ENCODE data around the gene RPS15.

Gene RPS15

DNA sequence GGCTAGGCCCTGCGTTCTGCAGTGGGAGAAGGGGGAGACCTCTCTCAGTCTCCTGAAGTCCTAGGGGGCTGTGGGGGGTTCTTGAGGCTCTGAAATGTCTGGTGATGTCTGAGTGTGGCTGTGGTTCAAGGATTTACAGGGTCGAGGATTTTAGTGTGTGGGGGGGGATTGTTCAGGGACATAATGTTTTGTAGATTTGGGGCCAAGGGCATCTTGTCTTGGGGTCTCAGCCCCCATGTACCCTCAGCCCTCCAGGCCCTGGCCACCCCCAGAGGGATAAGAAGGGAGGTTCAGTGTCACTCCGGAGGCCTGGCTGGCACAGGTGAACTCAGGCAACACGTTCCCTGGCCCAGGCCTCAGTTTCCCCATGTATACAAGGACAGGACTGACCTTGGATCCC is 9.3 kb downstream of the RPS15 start:
- in situ Hi-C loops (cut with MboI; ENCODE audit: low pct_unique_long_range_greater_than_20kb, low sequenced_read_pairs): no loop called here
- DNase-seq: no peak

DNA sequence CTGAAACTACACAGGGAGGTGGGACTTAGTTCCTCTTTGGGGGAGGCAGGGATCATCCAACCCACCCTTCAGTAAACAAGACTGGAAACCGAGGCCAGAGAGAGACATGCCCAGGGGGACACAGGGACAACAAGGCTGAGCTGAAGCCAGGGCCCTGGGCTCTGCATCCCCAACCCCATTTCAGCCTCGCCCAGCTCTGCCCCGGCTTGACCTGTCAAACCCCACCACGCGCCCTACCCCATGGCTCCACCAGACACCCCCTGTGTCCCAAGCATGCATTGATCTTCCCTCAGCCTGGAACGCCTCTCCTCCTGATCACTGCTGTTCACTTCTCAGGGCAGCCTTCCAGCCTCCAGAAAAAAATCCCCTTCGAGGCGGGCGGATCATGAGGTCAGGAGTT is 9.7 kb downstream of the RPS15 start:
- in situ Hi-C loops (cut with MboI; ENCODE audit: low pct_unique_long_range_greater_than_20kb, low sequenced_read_pairs): no loop called here
- no peak for DNase-seq

DNA sequence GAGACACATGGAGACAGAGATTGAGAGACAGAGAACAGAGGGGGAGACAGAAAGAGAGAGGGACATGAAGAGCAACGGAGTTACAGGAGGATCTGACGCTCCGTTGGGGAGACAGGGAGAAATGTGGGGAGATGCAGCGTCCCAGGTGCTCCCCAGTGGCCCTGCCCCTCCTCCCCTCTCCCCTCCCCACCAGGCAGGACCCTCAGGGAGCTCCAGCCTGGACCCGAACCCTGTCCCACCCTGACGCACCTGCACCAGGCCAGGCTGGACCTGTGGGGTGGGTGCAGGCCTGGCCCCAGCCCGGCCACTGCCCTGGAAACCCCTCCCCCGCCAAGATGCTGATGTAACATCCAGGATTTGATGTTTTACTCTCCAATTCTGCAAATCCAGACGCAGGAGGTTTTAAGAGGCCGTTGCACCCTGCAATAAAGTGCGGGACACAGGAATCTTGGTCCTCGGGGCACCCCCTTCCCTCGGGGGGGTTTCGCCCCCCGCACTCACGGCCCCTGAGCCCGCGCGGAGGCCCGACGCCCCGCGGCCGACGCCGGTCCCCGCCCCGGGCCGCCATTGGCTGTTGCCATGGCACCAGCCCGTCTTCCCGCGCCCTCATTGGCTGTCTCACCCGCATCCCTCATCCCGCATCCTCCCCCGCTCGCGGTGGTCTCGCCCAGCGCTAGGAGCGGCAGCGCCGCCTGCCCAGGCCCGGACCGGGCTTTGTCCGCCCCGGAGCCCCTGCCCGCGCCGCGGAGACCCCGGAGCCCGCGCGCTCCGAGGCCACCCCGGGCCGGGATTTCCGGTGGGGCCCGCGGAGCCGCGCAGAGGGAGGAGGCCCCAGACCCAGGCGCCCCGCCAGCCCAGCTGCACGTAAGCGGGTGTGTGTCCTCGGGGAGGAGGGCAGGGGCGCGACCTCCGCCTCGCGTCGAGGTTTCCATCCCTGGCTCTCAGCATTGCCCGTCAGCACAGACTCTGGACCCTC is 11.6 kb downstream of the RPS15 start, which contains the start of gene APC2:
TSS of gene APC2 (plus strand) at position 655 of the 976 bp plus-strand sequence. CDS start 2,881 bp downstream, outside the sequence.
- DNase-seq: peak; percentile 41
- in situ Hi-C loops (cut with MboI; ENCODE audit: low pct_unique_long_range_greater_than_20kb, low sequenced_read_pairs): no loop called here

DNA sequence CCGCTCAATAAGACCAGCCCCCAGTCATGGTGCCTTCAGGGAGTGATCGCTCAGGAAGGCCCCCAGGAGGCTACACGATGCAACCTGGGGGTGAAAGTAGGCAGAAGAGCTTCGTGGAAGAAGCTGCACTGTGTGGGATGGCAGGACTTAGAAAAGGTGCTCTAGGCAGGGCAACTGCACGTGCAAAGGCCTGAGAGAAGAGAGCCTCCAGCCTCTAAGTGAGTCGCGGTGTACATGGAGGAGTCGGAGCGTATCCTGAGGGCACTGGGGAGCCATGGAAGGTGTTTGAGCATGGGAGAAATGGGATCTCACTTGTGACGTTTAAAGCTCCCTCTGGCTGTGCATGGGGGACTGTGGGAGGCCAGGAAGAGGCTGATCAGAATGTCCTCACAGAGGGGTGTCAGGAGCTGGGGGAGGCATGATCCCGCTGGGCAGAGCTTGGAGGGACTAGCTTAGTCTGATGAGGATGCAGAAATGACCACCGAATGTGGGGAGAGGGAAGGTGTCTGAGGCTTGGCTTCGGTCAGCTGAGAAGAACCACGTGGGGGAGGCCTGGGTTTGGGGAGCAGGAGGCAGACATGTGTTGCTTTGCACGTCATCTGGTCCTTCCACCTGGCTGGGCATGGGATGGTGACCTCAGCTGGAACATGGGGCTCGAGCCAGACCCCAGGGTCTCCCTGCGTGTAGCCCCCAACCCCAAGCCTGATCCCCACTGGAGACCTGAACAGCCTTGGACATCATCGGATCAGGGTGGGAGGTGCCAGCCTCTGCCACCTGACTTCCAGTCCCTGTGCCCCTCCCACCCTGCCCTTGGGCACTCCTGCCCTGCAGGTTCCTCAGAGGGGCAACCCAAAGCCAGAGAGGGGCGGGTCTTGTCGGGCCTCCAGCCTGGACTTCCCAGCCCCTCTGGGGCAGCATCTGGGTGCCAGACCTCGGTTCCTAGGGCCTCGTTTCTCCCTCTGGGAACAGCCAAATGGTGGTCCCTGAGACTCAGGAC is 12.8 kb downstream of the RPS15 start:
- DNase-seq: no peak
- in situ Hi-C loops (cut with MboI; ENCODE audit: low pct_unique_long_range_greater_than_20kb, low sequenced_read_pairs): no loop called here

DNA sequence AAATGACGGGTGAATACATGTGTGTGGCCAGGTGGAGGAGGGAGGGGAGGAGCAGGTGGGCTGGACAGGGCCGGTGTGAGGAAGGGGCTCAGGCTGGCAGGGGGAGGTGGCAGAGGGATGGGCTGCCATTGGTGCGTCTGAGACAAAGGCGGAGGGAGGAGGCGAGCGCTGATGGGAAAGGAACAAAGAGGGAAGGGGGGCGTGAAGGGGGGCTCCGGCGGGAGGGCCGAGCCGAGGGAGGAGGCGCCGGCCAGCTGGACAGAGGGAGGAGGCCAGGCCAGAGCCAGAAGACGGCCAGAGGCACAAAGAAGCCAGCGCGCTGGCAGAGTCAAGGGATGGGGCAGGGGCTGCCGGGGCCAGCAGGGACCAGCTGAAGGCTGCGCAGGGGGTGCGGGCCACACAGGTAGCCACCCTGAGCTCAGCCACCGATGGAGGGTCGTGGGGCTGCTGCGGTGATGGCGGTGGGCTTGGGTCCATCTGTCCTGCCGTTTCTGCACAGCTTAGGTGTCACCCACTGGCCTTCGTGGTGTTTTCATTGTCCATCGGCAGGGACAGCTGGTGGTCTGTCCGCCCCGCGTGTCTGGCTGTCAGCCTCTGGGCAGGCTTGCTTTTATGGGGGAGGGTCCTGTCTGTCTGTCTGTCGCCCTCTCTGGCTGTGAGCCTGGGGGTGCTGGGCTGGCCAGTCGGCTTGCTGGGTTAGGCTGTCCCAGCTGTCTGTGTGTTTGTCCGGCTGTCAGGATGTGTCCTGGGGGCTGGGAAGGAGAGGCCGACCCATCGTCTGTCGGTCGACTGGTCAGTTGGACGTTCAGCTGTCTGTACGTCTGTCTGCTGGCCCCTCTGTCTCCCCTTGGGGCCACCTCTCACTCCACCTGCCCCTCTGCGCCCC is 14.0 kb downstream of the RPS15 start:
- in situ Hi-C loops (cut with MboI; ENCODE audit: low pct_unique_long_range_greater_than_20kb, low sequenced_read_pairs): no loop called here

DNA sequence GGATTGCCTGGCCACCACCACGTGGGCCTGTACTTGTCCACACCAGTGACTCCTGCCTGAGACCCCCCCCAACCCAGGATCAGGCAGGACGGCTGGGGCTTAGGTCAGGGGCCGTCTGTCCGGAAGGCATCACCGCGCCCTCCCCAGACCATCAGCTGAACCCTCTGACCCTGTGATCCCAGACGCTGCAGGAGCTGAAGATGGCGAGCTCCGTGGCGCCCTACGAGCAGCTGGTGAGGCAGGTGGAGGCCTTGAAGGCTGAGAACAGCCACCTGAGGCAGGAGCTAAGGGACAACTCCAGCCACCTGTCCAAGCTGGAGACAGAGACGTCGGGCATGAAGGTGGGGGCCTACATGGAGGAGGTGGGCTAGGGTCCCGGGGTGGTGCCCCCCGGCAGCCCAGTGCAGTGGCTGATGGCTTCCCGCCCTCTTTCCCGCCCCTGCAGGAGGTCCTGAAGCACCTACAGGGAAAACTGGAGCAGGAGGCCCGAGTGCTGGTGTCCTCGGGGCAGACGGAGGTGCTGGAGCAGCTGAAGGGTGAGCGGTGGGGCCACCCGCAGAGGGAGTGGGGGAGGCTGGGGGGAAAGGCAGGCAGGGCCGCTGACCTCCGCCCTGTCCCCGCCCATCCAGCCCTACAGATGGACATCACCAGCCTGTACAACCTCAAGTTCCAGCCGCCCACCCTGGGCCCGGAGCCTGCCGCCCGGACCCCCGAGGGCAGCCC is 14.8 kb downstream of the RPS15 start:
- no peak for DNase-seq
- in situ Hi-C loops (cut with MboI; ENCODE audit: low pct_unique_long_range_greater_than_20kb, low sequenced_read_pairs): no loop called here

More for the DNA sequence above, 14.0 kb downstream of the RPS15 start:
- no peak for DNase-seq

DNA sequence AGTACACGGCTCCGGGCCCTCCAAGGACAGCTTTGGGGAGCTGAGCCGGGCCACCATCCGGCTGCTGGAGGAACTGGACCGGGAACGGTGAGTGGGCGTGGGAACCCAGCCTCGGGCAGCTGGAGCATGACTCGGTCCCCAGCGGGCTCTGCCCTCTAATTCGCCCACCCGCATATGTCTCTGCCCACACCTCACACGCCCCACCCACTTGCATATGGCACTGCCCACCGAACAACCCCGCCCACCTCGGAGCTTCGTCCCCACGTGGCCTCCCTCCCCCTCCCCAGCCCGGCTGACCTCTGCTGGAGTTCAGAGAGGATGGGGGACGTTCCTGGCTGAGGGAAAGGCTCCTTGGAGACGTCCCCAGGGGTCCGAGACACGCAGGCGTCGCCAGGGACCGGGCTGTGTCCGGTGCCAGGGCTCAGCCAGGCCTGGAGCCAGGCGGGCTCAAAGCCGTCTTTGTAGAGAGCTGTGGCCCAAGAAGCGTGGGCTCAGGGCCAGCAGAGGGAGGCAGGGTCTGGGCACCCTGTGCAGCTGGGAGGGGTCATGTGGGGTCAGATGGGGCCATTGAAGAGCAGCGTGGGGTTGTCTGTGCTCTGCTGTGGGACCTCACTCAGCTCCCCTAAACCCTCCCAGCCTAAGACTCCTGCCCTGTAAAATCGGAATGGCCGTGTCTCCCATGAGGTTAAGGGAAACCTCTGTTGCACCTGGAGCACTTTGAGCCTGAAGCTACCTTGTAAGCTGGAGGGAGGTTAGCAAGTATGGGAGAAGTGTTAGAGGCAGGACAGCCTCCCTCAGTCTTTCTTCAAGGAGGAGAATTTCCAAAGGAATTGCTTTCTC is 15.5 kb downstream of the RPS15 start:
- in situ Hi-C loops (cut with MboI; ENCODE audit: low pct_unique_long_range_greater_than_20kb, low sequenced_read_pairs): no loop called here
- DNase-seq: peak; percentile 52

DNA sequence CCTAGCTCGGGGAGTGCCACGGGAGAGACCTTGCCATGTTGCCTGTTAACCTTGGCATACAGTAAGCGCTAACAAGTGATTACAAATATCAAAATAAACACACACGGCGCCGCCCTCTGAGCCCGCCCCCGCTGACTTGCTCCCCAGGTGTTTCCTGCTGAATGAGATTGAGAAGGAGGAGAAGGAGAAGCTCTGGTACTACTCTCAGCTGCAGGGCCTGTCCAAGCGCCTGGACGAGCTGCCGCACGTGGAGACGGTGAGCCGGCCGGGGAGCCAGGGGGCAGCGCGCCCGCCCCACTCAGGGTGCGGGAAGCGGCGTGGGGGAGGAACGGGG is 16.8 kb downstream of the RPS15 start:
- in situ Hi-C loops (cut with MboI; ENCODE audit: low pct_unique_long_range_greater_than_20kb, low sequenced_read_pairs): no loop called here
- peak; percentile 75 for DNase-seq

DNA sequence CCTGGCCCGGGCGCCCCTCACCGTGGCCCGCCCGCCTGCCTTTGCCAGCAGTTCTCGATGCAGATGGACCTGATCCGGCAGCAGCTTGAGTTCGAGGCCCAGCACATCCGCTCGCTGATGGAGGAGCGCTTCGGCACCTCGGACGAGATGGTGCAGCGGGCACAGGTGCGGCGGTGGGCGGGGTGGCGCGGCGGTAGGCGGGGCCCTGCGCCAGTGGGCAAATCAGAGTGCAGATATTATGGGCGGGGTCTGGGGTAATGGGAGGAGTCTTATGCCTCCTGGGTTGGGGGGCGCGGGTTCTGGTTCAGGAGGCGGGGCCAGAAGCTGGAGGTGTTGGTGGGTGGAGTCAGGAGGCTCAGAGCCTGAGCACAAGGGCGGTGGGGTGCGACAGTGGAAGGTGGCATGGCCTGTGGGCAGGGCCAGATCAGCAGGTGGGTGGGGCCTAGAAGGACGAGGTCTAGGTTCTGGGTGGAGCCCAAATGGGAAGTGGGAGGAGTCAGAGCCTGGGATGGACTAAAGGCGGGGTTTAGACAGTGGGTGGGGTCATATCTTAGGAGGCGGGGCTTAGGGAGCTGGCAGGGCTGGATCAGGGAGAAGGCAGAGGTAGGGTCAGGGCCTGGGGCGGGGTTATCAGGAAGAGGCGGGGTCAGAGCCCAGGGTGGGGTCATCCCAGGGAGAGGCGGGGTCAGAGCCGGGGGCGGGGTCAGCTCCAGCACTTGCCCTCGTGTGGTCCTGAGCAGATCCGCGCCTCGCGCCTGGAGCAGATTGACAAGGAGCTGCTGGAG is 17.3 kb downstream of the RPS15 start:
- DNase-seq: peak; percentile 95
- in situ Hi-C loops (cut with MboI; ENCODE audit: low pct_unique_long_range_greater_than_20kb, low sequenced_read_pairs): no loop called here

DNA sequence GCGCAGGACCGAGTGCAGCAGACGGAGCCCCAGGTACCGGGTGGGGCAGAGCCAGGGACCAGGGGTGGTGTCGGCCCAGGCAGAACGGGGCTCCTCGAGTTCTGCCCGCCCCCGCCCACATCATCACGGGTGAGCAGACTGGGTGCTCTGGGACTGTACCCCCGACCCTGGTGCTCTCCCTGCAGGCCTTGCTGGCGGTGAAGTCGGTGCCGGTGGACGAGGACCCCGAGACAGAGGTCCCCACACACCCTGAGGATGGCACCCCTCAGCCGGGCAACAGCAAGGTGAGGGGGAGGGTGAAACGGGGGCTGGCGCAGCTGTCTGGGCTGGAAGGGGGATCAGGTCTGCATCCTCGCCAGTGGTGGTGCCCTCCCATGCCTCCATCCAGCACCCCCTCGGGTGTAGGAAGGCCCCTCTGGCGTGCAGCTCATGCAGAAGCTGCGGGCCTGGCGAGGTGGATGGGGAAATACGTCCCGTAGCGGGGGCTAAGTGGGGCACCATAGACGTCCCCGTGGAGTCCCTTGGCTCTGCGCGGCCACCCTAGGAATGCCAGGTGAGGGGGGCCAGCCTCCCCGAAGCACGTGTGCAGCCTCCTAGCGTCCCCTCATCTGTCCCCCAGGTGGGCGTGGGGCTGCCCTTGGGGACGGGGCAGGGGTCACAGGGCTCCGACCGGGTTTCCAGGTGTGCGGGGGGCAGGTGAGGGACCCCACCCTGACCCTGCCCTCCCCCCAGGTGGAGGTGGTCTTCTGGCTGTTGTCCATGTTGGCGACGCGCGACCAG is 18.1 kb downstream of the RPS15 start:
- no peak for DNase-seq
- in situ Hi-C loops (cut with MboI; ENCODE audit: low pct_unique_long_range_greater_than_20kb, low sequenced_read_pairs): no loop called here

DNA sequence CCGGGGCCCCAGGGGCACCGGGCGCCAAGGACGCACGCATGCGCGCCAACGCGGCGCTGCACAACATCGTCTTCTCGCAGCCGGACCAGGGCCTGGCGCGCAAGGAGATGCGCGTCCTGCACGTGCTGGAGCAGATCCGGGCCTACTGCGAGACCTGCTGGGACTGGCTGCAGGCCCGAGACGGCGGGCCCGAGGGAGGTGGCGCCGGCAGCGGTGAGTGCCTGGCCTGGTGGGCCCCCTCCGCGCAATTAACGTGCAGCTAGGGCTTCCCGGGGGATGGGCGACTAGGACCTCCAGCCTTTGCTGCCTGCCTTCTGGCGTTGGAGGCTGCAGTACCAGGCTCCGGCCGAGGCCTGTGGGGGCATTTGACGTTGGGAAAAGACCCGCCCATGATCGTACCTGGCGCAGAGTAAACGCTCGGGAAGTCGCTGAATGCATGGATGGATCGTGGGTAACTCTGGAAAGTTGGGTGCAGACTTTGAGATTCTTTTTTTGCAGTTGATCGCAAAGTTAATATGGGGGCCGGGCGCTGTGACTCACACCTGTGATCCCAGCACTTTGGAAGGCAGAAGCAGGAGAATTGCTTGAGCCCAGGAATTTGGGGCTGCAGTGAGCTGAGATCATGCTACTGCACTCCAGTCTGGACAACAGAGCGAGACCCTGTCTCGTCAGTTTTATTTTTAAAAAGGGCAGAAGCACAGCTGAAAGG is 19.0 kb downstream of the RPS15 start:
- DNase-seq: no peak
- in situ Hi-C loops (cut with MboI; ENCODE audit: low pct_unique_long_range_greater_than_20kb, low sequenced_read_pairs): no loop called here

DNA sequence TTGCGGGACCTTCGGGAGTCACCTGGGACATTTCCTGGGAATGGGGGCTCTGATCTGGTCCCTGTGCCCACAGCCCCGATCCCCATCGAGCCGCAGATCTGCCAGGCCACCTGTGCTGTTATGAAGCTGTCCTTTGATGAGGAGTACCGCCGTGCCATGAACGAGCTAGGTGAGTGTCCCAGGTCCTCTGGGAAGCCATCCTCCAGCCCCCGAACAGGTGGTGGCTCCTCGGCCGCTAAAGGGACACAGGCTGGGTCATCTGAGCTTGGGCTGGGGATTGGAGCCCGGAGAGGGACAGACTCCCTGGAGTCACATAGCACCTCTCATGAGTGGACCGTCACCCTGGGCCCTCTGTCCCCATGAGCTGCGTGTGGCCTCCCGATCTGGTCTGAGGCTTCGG is 19.7 kb downstream of the RPS15 start:
- DNase-seq: no peak
- in situ Hi-C loops (cut with MboI; ENCODE audit: low pct_unique_long_range_greater_than_20kb, low sequenced_read_pairs): no loop called here

DNA sequence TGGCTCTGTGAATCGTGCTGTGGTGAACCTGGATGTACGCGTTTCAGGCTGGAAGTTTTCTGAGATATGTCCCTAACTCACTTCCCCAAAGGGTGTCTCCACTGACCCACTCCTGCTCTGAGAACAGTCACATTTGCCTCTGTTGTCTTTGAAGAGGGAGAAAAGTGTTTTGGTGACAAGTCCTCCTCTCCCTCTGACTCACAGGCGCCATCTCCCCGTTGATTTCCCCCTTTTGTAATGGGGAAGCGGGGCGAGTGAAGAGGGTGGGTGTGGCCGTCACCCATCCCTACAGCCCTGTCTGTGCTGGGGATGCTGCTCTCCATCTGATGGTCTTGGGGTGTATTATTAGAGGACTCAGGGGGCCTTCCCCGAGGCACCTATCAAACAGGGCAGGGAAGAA is 21.3 kb downstream of the RPS15 start:
- in situ Hi-C loops (cut with MboI; ENCODE audit: low pct_unique_long_range_greater_than_20kb, low sequenced_read_pairs): no loop called here
- no peak for DNase-seq

DNA sequence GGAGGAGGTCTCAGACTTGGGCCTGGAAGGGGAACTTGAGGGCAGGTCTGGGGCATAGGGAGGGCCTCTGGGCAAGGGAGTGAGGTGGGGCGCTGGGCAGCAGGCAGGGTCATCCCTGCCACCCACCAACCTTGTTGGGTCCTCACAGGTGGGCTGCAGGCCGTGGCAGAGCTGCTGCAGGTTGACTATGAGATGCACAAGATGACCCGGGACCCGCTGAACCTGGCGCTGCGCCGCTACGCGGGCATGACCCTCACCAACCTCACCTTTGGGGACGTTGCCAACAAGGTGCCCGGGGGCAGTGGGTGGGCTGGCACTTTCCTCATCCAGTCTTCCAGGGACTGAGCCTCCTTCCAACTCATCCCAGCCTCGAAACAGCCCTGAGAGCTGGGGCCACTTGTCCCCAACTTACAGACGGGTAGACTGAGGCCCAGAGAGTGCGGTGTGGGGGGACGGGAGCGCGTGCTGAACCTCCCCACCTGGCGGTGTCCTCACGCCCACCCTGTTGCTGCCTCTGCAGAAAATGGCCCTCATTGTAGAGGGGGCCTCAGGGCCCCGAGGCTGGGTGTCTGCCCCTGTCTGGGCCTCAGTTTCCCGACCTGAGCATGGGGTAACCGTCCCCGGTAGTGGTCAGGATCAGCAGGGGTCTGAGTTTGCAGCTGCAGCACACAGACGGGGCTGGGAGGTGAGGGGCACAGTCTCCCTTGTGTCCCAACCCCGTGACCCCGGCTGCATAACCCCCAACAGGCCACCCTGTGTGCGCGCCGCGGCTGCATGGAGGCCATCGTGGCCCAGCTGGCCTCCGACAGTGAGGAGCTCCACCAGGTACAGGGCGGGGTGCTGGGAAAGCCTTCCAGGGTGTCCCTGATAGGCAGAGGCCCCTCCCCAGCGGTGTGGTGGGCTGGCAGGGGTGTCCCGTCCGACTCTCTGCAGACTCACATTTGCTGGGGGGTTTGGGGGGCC is 22.1 kb downstream of the RPS15 start:
- DNase-seq: no peak
- in situ Hi-C loops (cut with MboI; ENCODE audit: low pct_unique_long_range_greater_than_20kb, low sequenced_read_pairs): no loop called here

Data from KBM-7 (cell line).